Measurements from ENCODE around the gene MEI4. TPM values are rescaled to one million over a fixed set of nuclear protein-coding genes. Genes with fewer than 3 reads are reported as not detected.

Gene MEI4
- total and polyA plus RNA-seq, 10 of the 15 experiments (the other 5 are each of a cell fraction or from before 2014, with no cell fraction given) = 0.03 to 0.04 (median 0.03) TPM; not detected in 7

- POLR2A ChIA-PET = no interaction called here
- no peak overlapping the region for H3K4me2 ChIP-seq (ENCODE audit: control insufficient read depth, insufficient read depth)
- no peaks in the 10 kb centered on the region for H3K27me3 ChIP-seq (replicated peaks in 1 of 2; ENCODE audit: control insufficient read depth in 2 of 2, insufficient read depth in 2 of 2, low read length in 1 of 2)
- H3K36me3 ChIP-seq (ENCODE audit: control insufficient read depth in 2 of 2, insufficient read depth in 2 of 2, low read length in 1 of 2) = no peaks in the 10 kb centered on the region
- H3K4me1 ChIP-seq (ENCODE audit: control insufficient read depth, insufficient read depth, low read length) = no peaks in the 10 kb centered on the region
- no peak overlapping the region for H3K27ac ChIP-seq (ENCODE audit: control insufficient read depth, insufficient read depth)
- in situ Hi-C loops (cut with MboI) (no loop called here), intact Hi-C loops (cut with micrococcal nuclease; ENCODE audit: unreplicated experiment) (no loop called here)
- CTCF ChIA-PET = interaction anchor here (0.5 kb wide), 1 partner anchor 53 kb away, joined by 3 read pairs; no protein-coding TSS in a partner anchor
- FAIRE-seq = no peak
- SMC1A ChIA-PET (ENCODE audit: uncharacterized antibody, unreplicated experiment) = interaction anchor here (1.0 to 2.0 kb wide), 4 partner anchors 8 to 50 kb away, joined by 4 read pairs; no protein-coding TSS in a partner anchor
- no peaks in the 10 kb centered on the region for H3K79me2 ChIP-seq (ENCODE audit: control insufficient read depth, insufficient read depth, low read length)
- no peak overlapping the region for H3K9ac ChIP-seq (ENCODE audit: control insufficient read depth, insufficient read depth, low read length)
- DNase-seq (ENCODE audit: low read depth, low spot score) = no peak
- WGBS (ENCODE audit: insufficient coverage, insufficient replicate concordance, low lambda C conversion rate, missing lambda C conversion rate) = 0% methylated on average over 1 of the region's 1 CpG
- ATAC-seq = no peak
- RAD21 ChIA-PET (ENCODE audit: unreplicated experiment) = interaction anchor here (1.0 kb wide), 1 partner anchor 11 kb away, joined by 3 read pairs; no protein-coding TSS in a partner anchor
- no peaks in the 10 kb centered on the region for H4K20me1 ChIP-seq (ENCODE audit: control insufficient read depth, insufficient read depth)
- no peak overlapping the region for H3K4me3 ChIP-seq
- H2AFZ ChIP-seq (ENCODE audit: control insufficient read depth, low read depth, low read length) = no peak overlapping the region
- no TSS peak for BruUV-seq (replicated peaks)
- H3K9me3 ChIP-seq (replicated peaks; ENCODE audit: control insufficient read depth, insufficient read depth, low read length) = no peaks in the 10 kb centered on the region
- no peak for TF ChIP-seq ZBTB4 (CRISPR knock-in tag; IDR thresholded peaks at IDR 0.05)
- TF ChIP-seq NBN (IDR thresholded peaks at IDR 0.05) = no peak
- TF ChIP-seq, protein P1, sequence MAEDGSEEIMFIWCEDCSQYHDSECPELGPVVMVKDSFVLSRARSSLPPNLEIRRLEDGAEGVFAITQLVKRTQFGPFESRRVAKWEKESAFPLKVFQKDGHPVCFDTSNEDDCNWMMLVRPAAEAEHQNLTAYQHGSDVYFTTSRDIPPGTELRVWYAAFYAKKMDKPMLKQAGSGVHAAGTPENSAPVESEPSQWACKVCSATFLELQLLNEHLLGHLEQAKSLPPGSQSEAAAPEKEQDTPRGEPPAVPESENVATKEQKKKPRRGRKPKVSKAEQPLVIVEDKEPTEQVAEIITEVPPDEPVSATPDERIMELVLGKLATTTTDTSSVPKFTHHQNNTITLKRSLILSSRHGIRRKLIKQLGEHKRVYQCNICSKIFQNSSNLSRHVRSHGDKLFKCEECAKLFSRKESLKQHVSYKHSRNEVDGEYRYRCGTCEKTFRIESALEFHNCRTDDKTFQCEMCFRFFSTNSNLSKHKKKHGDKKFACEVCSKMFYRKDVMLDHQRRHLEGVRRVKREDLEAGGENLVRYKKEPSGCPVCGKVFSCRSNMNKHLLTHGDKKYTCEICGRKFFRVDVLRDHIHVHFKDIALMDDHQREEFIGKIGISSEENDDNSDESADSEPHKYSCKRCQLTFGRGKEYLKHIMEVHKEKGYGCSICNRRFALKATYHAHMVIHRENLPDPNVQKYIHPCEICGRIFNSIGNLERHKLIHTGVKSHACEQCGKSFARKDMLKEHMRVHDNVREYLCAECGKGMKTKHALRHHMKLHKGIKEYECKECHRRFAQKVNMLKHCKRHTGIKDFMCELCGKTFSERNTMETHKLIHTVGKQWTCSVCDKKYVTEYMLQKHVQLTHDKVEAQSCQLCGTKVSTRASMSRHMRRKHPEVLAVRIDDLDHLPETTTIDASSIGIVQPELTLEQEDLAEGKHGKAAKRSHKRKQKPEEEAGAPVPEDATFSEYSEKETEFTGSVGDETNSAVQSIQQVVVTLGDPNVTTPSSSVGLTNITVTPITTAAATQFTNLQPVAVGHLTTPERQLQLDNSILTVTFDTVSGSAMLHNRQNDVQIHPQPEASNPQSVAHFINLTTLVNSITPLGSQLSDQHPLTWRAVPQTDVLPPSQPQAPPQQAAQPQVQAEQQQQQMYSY (CRISPR knock-in tag; IDR thresholded peaks at IDR 0.05) = no peak
- no peak for TF ChIP-seq GATAD2B (conservative IDR thresholded peaks at IDR 0.05; ENCODE audit: low read depth)
- TF ChIP-seq, protein P2, sequence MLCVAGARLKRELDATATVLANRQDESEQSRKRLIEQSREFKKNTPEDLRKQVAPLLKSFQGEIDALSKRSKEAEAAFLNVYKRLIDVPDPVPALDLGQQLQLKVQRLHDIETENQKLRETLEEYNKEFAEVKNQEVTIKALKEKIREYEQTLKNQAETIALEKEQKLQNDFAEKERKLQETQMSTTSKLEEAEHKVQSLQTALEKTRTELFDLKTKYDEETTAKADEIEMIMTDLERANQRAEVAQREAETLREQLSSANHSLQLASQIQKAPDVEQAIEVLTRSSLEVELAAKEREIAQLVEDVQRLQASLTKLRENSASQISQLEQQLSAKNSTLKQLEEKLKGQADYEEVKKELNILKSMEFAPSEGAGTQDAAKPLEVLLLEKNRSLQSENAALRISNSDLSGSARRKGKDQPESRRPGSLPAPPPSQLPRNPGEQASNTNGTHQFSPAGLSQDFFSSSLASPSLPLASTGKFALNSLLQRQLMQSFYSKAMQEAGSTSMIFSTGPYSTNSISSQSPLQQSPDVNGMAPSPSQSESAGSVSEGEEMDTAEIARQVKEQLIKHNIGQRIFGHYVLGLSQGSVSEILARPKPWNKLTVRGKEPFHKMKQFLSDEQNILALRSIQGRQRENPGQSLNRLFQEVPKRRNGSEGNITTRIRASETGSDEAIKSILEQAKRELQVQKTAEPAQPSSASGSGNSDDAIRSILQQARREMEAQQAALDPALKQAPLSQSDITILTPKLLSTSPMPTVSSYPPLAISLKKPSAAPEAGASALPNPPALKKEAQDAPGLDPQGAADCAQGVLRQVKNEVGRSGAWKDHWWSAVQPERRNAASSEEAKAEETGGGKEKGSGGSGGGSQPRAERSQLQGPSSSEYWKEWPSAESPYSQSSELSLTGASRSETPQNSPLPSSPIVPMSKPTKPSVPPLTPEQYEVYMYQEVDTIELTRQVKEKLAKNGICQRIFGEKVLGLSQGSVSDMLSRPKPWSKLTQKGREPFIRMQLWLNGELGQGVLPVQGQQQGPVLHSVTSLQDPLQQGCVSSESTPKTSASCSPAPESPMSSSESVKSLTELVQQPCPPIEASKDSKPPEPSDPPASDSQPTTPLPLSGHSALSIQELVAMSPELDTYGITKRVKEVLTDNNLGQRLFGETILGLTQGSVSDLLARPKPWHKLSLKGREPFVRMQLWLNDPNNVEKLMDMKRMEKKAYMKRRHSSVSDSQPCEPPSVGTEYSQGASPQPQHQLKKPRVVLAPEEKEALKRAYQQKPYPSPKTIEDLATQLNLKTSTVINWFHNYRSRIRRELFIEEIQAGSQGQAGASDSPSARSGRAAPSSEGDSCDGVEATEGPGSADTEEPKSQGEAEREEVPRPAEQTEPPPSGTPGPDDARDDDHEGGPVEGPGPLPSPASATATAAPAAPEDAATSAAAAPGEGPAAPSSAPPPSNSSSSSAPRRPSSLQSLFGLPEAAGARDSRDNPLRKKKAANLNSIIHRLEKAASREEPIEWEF (IDR thresholded peaks at IDR 0.05; ENCODE audit: insufficient replicate concordance, low read depth, low read length) = no peak
- TF ChIP-seq, protein P3, sequence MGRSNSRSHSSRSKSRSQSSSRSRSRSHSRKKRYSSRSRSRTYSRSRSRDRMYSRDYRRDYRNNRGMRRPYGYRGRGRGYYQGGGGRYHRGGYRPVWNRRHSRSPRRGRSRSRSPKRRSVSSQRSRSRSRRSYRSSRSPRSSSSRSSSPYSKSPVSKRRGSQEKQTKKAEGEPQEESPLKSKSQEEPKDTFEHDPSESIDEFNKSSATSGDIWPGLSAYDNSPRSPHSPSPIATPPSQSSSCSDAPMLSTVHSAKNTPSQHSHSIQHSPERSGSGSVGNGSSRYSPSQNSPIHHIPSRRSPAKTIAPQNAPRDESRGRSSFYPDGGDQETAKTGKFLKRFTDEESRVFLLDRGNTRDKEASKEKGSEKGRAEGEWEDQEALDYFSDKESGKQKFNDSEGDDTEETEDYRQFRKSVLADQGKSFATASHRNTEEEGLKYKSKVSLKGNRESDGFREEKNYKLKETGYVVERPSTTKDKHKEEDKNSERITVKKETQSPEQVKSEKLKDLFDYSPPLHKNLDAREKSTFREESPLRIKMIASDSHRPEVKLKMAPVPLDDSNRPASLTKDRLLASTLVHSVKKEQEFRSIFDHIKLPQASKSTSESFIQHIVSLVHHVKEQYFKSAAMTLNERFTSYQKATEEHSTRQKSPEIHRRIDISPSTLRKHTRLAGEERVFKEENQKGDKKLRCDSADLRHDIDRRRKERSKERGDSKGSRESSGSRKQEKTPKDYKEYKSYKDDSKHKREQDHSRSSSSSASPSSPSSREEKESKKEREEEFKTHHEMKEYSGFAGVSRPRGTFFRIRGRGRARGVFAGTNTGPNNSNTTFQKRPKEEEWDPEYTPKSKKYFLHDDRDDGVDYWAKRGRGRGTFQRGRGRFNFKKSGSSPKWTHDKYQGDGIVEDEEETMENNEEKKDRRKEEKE (IDR thresholded peaks at IDR 0.05) = no peak
- TF ChIP-seq ZNF24 (IDR thresholded peaks at IDR 0.05) = no peak
- TF ChIP-seq HCFC1 (IDR thresholded peaks at IDR 0.05; ENCODE audit: low read length) = no peak
- TF ChIP-seq JUND (IDR thresholded peaks at IDR 0.05; ENCODE audit: low read depth, low read length) = no peak
These were observed 43.7 kb upstream of the MEI4 start for GRCh38 chr6:77609106-77609505.

All from GM12878 (cell line).